ENCODE data around the gene GRB14.
A peak's percentile ranks its signal among the peaks of the same experiment; 100 is the strongest.

Gene GRB14

DNA sequence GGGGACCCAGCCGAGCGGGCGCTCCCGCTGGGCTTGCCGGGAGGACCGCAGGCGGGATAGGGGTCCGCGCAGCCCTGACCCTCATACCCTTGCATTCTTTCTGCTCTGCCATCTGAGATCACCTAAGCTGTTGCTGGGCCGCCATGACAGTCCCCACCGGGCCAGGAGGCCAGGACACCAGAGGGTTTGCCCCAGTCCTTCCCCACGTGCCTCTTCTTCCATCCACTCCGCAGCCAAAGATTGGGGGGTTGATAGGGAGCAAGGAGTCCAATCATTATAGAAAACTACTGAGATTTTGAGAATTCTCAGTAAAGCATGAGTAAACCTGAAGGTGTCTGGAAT is 453 bp upstream of the GRB14 start:
- in situ Hi-C loops (cut with MboI; ENCODE audit: low pct_unique_long_range_greater_than_20kb, low sequenced_read_pairs) = no loop called here
- DNase-seq = no peak

DNA sequence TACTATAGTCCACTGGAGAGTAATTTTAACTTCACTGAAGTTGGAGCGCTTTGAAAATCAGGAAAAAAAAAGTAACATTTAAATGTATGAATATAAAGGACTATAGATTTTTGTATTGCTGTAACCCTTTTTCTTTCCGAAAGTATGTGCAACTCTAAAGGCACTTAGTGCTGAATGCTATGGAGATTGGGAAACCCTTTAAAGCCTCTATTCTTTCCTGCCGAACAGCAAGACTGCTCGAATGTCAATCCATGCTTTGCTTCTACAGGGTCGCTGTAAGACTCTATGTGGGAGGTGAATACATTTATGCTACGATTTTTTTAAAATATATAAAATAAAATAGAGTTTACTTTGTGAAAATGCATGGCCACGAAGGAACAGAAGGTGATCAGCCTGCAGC is 825 bp downstream of the GRB14 start:
- no peak for DNase-seq
- in situ Hi-C loops (cut with MboI; ENCODE audit: low pct_unique_long_range_greater_than_20kb, low sequenced_read_pairs) = no loop called here

DNA sequence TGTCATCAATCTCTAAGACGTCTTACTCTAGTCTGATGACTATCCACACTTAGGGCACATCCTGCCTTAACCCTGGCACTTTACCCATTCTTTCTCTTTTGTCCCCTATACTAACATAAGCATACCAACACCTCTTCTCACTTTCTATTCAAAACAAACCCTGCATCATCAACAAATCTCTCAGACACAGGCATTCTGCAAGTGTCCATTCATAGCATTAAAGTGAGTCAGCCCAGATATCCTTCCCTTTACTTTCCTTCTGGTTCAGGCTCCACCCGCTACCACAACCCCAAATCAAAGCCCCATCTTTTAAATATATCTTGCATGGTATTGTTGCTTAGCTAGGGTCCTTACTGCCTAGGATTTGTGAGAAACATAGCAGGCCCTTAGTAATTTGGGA is 3.8 kb downstream of the GRB14 start:
- no peak for DNase-seq
- in situ Hi-C loops (cut with MboI; ENCODE audit: low pct_unique_long_range_greater_than_20kb, low sequenced_read_pairs) = no loop called here

DNA sequence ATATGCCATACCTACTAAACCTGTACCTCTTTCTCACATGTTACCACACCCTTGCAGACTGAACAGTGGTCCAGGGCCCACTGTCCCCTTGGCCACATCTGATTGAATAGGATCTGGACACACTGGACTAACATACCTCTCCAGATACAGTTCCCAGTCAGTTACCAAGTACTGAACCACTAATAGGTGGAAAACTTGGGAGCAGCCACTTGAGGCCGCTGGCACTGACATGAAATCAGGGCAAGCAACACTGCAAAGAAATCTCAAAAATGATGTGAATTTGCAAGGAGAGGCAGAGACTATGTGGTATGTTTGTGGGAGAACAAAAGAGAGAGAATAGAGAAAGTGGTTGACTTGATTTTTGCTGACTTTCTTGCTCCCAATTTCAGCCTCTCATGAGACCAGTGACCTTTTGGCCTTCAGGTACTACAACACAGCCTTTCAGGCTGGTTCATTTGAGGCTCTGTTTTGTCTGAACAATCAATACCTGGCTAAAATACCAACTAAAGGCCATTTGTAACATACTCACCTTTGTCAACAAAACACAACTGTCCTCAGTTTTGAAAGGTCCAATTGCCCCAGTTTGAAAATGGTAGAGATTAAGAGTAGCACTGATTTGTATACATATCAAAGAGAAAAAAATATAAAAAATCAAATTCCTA is 7.8 kb downstream of the GRB14 start:
- DNase-seq = no peak
- in situ Hi-C loops (cut with MboI; ENCODE audit: low pct_unique_long_range_greater_than_20kb, low sequenced_read_pairs) = no loop called here

DNA sequence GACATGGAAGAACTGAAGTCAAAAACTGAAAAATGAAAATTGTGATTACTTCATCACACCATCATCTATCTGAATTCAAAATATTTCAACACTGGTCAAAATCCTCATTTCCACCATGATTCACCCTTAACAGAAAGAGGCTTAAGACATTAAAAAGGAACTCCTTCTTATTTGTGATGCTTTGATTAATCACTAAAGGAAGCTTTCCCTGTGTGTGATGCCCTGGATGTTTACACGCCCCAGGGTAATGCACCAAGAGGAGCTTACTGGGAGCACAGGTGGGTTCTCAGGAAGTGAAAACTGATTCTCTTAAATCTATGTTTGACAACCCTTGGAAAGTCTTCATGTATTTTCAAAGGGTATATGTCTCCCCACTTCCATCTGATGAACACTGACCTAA is 11.5 kb downstream of the GRB14 start:
- no peak for DNase-seq
- in situ Hi-C loops (cut with MboI; ENCODE audit: low pct_unique_long_range_greater_than_20kb, low sequenced_read_pairs) = no loop called here

DNA sequence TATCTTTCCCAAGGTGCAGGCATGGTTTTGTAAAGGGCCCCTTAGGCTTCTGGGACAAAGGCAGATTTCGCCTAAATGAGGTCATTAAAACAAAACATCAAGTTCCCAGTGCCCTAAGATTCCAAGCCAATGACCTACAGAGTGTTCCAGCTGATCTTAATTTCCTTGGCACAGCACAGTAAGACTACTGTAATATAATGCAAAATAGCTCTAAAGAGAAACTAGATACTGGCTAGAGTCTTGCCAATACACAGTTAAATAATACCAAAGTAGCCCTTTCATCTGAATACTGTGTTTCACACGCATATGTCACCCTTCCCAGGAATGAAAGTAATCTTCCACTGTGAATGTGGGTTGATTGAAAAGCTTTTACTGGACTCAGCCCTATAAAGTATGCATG is 14.7 kb downstream of the GRB14 start:
- no peak for DNase-seq
- in situ Hi-C loops (cut with MboI; ENCODE audit: low pct_unique_long_range_greater_than_20kb, low sequenced_read_pairs) = no loop called here

DNA sequence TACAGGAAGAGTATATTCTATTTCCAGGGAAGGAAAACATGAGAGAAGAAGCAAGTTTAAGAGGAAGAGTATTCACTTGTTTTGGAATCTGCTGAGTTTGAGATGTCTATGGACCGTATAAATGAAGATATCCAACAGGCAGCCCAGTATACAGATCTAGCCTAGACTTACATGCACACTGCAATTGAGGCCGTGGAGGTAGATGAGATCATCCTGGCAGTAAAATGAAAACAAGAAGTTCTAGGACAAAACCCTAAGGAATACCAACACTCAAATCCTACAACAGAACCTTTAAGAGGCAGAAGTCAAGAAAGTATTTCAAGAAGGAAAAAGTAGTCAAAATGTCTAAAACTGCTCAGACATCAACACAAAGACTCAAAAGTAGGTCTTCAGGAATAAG is 16.0 kb downstream of the GRB14 start:
- in situ Hi-C loops (cut with MboI; ENCODE audit: low pct_unique_long_range_greater_than_20kb, low sequenced_read_pairs) = no loop called here
- no peak for DNase-seq

DNA sequence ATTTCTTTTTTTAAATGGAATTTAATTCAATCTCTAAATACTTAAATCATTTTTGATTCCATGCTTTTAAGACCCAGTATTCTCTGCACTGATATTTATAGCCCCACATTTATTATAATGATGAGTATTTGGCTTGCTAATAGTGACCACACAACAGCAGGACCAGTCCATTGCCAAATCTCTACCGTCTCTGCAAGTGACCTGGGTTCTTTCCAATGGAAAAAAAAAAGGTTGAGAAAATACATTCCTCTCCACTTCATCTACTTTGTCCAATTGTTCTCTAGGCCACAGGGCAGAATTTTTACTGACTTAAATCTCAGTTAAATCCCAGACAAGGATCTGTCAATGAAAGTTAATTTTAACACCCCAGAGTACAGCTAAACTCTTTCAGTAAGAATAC is 20.5 kb downstream of the GRB14 start:
- in situ Hi-C loops (cut with MboI; ENCODE audit: low pct_unique_long_range_greater_than_20kb, low sequenced_read_pairs) = no loop called here
- DNase-seq = no peak

DNA sequence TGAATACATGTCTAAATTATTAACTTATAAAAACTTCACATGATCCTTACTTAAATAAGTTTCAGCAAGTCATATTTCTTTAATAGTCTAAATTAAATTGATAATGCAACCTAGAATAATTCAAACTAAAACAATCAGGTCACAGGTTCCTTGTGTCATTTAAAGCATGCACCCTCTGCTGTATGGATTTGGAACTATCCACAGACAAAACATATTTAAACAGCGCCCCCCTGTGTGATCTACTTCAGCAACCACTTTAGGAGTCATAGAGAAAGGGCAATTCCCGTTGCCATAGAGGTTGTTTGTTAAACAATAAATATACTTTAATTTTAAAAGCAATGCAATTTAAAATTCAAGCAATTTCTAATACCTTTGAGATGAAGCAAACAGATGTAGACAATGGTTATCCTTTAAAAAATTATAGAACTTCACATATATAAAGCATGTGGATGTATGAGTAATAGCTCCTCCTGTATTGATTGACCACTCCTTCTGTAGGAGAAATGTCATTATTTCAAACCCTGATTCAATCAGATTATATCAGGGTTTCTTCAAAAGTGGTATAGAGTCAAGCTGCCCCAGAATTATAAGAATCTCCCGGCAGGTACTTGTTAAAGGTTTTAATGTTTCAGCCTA is 21.2 kb downstream of the GRB14 start:
- DNase-seq = peak; percentile 81
- in situ Hi-C loops (cut with MboI; ENCODE audit: low pct_unique_long_range_greater_than_20kb, low sequenced_read_pairs) = no loop called here

DNA sequence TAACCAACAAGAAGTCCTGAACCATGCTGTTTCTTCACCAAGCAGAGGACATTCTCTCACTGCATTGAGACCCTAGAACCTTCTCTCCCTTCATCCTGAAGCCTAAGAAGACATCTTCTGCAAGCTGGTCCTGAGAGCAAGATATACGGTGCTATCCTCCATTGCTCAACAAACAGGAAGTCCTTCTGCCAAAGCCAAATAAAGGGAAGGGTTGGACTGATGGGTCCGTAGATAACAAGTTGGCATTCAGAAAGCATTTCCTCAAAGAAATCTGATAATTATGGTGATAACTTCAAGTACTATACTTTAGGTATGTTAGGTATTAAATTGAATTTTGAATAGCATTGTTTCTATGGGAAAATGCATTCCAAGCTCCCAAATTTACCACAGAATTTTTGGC is 23.3 kb downstream of the GRB14 start:
- peak; percentile 23 for DNase-seq
- in situ Hi-C loops (cut with MboI; ENCODE audit: low pct_unique_long_range_greater_than_20kb, low sequenced_read_pairs) = no loop called here

DNA sequence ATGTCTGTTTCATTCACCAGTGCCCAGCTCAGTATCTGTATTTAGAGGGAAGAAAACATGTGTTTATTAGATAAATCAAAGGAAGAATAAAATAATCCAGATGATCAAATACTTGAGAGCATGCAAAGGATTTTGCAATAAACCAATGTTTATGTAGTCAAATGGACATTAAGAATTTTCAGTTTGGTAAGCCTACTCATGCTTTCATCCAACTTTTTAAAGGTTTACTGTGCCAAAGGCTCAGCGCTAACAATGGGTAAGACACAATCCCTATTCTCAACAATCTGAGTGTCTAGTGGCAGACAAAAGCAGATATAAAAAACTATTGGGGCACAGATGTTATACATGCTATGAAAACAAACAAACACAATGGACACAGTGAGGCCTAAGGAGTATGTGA is 26.3 kb downstream of the GRB14 start:
- in situ Hi-C loops (cut with MboI; ENCODE audit: low pct_unique_long_range_greater_than_20kb, low sequenced_read_pairs) = no loop called here
- DNase-seq = no peak

DNA sequence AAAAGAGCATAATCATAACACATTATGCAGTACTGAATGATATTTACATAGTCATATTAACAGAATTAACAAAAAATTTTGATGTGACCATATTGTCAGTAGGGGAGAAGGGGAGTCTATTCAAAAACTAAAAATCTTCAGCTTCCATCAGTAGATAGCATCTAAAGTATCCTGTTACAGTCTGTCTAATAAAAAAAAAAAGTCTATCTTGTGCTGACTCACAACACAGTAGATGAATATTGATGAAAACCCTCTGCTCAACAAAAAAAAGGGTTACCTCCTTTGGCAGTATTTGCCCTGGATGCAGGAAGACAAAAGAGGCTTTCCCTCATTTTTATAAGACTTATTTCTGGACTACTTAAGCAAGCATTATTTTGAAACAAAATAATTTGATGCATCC is 27.3 kb downstream of the GRB14 start:
- no peak for DNase-seq
- in situ Hi-C loops (cut with MboI; ENCODE audit: low pct_unique_long_range_greater_than_20kb, low sequenced_read_pairs) = no loop called here

DNA sequence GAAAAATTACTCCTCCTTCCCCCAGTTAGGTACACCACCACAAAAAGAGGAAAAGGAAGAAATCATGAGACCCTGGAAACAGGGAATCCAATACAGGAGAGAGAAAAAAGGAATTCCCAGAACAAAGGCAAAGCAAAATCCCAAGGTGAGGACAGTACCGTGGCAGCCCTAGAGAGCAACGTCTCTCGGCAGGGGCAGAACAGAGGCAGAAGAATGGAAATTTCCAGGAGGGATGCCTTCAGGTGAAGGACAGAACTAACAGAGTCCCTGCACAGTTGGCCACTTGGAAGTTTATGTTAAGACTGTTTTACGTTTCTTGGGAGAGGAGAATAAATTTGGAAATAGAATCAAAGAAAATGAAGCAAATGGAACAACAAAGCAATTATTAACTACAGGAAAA is 27.7 kb downstream of the GRB14 start:
- DNase-seq = no peak
- in situ Hi-C loops (cut with MboI; ENCODE audit: low pct_unique_long_range_greater_than_20kb, low sequenced_read_pairs) = no loop called here

DNA sequence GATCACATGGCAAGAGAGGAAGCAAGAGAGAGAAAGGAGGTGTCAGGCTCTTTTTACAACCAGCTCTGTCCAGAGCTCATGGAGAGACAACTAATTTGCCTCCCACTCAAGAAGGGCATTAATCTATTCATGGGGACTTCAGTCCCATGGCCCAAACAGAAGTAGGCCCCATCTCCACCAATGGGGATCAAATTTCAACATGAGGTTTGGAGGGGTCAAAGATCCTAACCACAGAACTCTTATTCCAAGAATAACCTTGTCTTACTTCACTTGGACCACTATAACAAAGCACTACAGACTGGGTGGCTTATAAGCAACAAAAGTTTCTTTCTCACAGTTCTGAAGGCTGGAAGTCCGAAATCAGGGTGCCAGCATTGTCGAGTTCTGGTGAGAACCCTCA is 31.8 kb downstream of the GRB14 start:
- in situ Hi-C loops (cut with MboI; ENCODE audit: low pct_unique_long_range_greater_than_20kb, low sequenced_read_pairs) = no loop called here

DNA sequence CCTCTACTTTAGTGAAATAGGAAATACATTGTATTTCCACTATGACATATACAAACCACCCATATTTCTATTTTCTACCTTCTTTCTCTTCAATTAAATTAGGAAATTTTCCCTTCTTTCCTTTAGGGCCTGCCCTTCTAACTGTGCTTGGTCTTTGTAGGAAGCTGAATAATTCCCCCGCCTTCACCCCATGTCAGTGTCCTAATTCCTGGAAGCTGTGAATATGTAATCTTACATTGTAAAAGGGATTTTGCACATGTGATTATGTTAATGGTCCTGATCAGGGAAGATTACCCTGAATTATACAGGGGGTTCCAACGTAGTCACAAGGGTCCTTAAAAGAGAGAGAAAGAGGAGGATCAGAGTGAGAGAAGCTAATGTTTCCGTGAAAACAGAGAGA is 40.2 kb downstream of the GRB14 start:
- in situ Hi-C loops (cut with MboI; ENCODE audit: low pct_unique_long_range_greater_than_20kb, low sequenced_read_pairs) = no loop called here
- DNase-seq = no peak

More for the DNA sequence above, 31.8 kb downstream of the GRB14 start:
- no peak for DNase-seq

DNA sequence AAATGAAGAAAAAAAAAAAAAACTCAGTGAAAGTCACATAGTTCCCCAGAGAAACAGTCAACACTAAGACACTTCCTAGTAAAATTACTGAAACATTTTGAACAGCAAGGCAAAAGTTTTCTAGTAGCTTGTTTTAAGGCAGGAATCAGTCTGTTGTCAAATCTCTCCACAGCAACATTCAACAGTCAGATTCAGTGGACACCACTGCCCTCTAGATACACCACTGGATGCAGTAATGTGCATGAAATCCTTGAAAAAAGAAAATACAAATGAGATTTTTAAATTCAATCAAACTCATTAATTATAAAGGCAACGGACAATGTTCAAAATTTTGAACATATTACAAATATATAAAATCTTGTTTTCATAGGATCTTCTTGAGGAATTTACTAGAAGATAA is 46.4 kb downstream of the GRB14 start:
- DNase-seq = no peak
- in situ Hi-C loops (cut with MboI; ENCODE audit: low pct_unique_long_range_greater_than_20kb, low sequenced_read_pairs) = no loop called here

DNA sequence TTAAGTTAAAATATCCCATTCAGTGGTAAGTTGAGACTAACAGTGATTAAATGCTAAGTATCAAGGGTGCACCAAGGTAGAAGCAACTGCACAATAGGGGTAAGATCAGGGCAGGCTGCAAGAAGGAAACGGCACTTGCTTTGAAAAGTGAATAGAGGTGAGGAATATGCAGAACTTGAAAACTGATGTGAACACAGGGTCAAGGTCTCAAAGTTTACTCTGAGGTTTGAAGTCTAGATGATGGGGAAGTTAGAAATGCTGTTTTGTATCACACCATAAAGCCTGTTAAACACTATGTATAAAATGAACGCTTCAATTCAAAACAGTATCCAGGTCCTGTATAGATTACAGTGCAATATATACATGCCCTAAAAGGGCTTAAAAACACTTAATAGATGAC is 50.8 kb downstream of the GRB14 start:
- in situ Hi-C loops (cut with MboI; ENCODE audit: low pct_unique_long_range_greater_than_20kb, low sequenced_read_pairs) = no loop called here
- no peak for DNase-seq

DNA sequence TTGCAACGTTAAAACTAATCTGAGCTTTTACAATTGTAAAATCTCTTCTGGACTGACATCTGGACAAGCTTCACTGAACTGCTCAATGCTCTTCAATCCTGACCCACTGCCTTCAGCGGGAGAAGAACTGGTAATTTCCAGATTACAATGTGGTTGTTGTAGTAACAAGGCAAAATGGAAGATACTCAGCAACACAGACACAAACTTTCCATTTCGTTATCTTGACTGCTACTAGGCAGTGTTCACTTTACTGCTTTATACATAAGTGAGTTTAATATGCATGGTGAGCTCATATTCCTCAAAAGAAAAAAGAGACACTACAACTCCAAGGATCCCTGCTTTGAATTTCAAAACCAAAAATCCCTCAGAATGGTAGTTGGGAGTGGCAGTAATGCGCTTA is 51.9 kb downstream of the GRB14 start:
- in situ Hi-C loops (cut with MboI; ENCODE audit: low pct_unique_long_range_greater_than_20kb, low sequenced_read_pairs) = no loop called here
- DNase-seq = no peak

DNA sequence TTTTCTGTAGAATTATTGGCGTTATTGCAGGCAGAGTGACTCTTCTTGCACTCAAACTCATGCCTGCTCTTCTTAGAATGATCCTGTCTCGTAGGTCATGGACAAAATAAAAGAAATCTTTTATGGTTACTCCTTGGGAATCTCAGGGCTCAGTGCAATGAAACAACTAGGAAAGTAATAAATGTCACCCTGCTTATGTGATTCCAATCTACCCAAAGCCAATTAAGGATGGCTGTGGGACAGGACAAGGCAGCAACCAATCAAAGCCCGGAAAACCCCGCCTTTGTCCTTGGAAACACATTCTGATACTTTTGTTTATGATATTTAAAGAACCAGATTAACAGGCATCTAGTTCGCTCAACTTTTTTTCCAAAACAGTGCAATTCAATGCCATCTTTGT is 53.0 kb downstream of the GRB14 start:
- no peak for DNase-seq
- in situ Hi-C loops (cut with MboI; ENCODE audit: low pct_unique_long_range_greater_than_20kb, low sequenced_read_pairs) = no loop called here

DNA sequence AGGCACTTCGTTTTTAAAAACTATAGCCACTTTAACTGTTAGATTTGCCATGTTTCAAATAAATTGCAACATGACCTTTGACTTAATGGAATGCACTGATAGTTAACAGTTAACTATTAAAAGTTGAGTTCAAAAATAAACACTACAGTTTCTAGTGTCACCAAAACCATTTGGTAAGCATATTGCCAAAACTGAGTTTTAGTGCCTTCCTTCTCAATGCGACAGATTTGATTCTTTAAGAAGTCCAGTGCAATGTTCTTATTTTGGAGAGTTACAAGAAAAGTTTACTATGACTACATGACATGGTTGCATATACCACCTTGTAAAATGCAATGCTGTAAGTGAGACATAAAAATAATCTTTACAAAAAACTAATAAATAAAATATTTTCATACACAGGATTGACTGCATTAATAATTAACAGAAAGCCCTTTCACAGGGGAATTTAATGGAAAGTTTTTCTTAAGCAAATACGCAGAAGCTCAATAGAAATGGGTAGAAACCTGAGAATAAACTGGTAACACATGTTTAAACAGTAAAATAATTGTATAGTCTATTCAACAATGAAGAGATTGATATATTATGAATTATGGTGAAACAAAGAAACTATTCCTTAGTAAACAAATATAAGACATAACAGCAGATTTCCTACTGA is 53.8 kb downstream of the GRB14 start:
- DNase-seq = no peak
- in situ Hi-C loops (cut with MboI; ENCODE audit: low pct_unique_long_range_greater_than_20kb, low sequenced_read_pairs) = no loop called here

DNA sequence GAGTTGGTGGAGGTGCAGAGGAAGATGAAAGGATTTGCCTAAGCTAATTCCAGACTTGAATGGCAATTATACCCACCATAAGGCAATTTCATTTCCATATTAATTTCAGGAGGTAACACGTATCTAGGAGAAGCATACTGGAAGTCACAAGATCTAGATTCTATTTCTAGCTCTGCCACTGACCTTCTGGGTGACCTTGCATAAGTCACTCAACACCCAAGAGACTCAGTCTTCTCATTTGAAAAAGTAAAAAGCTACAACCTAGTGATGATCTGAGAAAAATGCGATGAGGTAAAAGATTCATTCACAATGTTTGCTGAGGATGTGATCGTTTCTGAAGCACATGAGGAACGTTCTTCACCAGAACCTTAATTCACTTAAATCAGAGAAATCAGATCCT is 55.9 kb downstream of the GRB14 start:
- in situ Hi-C loops (cut with MboI; ENCODE audit: low pct_unique_long_range_greater_than_20kb, low sequenced_read_pairs) = no loop called here
- no peak for DNase-seq

Measured in KBM-7 (cell line).